Caki2 (cell line): Measurements from ENCODE around the gene NTRK1. TPM values are rescaled to one million over a fixed set of nuclear protein-coding genes. Genes with fewer than 3 reads are reported as not detected.

ENCODE experiments used
- DNase-seq: peaks from one replicate; pipeline ENCODE4 v3.0.0-alpha.2; 2015; ENCODE audit warnings: low read depth
- in situ Hi-C: cut with HindIII; loops from 2 replicates; pipeline ENCODE4 v1.10.0; 2016; ENCODE audit warnings: low sequenced_read_pairs, low pct_unique_long_range_greater_than_20kb, mixed read lengths
- total RNA-seq: library from RNA; depleted of rRNA; stranded (reverse); fragments of >200 nt; shearing (Covaris generic); gene quantifications from 2 replicates; pipeline ENCODE4 v1.2.3, GENCODE V29; 2014; ENCODE audit warnings: low replicate concordance

The NTRK1 gene
- total RNA-seq, 1 experiment from 2014 or later: not detected

- in situ Hi-C loops: no loop called here
- peak; percentile 61 for DNase-seq
These were observed 29.3 kb downstream of the NTRK1 start for GRCh38 chr1:156889802-156890580.

- DNase-seq: peak; percentile 76
- in situ Hi-C loops: no loop called here
These were observed 31.8 kb downstream of the NTRK1 start for GRCh38 chr1:156892190-156893047.

- in situ Hi-C loops: no loop called here
- DNase-seq: no peak
These were observed 32.6 kb downstream of the NTRK1 start, which contains the start of gene PEAR1 for GRCh38 chr1:156893048-156893953. Gene PEAR1, plus strand, starts transcription at chr1:156893718. Its CDS starts 10,209 bp downstream, at chr1:156903927.

- no peak for DNase-seq
- in situ Hi-C loops: no loop called here
These were observed 33.3 kb downstream of the NTRK1 start for GRCh38 chr1:156894001-156894400.

GRCh38 chr1:156894711-156895454, 34.2 kb downstream of the NTRK1 start:
- in situ Hi-C loops: no loop called here
- no peak for DNase-seq

GRCh38 chr1:156895455-156895812, 34.8 kb downstream of the NTRK1 start:
- DNase-seq: no peak
- in situ Hi-C loops: no loop called here

GRCh38 chr1:156895927-156896326, 35.3 kb downstream of the NTRK1 start:
- no peak for DNase-seq
- in situ Hi-C loops: no loop called here

- in situ Hi-C loops: no loop called here
- peak; percentile 88 for DNase-seq
These were observed 35.9 kb downstream of the NTRK1 start for GRCh38 chr1:156896490-156897033.

GRCh38 chr1:156897078-156897825, 36.6 kb downstream of the NTRK1 start:
- in situ Hi-C loops: no loop called here

GRCh38 chr1:156898161-156898566, 37.5 kb downstream of the NTRK1 start:
- in situ Hi-C loops: no loop called here
- DNase-seq: no peak

More at GRCh38 chr1:156897078-156897825, 36.6 kb downstream of the NTRK1 start:
- DNase-seq: no peak

- DNase-seq: no peak
- in situ Hi-C loops: no loop called here
These were observed 38.5 kb downstream of the NTRK1 start for GRCh38 chr1:156898971-156899664.

GRCh38 chr1:156899956-156900718, 39.5 kb downstream of the NTRK1 start:
- no peak for DNase-seq
- in situ Hi-C loops: no loop called here

GRCh38 chr1:156900896-156901589, 40.4 kb downstream of the NTRK1 start:
- in situ Hi-C loops: no loop called here
- DNase-seq: no peak

- DNase-seq: no peak
- in situ Hi-C loops: no loop called here
These were observed 40.9 kb downstream of the NTRK1 start for GRCh38 chr1:156901590-156901900.
